Islet precursor cell (in vitro differentiated cells): Measurements from ENCODE around the gene UGT1A6.

Experiments
- DNase-seq: peaks from one replicate; pipeline ENCODE4 v3.0.0-alpha.2; 2018

UGT1A6 gene

GRCh38 chr2:233772153-233772552 is 79.5 kb downstream of the UGT1A6 start:
- no peak for DNase-seq

- DNase-seq = no peak
Observed at GRCh38 chr2:233772583-233772982, 79.9 kb downstream of the UGT1A6 start.

- DNase-seq = no peak
Observed at GRCh38 chr2:233773854-233774253, 81.2 kb downstream of the UGT1A6 start.

GRCh38 chr2:233775414-233775813 is 82.7 kb downstream of the UGT1A6 start:
- DNase-seq = no peak

GRCh38 chr2:233778030-233778429 is 85.3 kb downstream of the UGT1A6 start, which contains the start of gene MROH2A:
Gene MROH2A, plus strand, starts transcription at chr2:233778330. Its CDS starts 1,029 bp downstream, at chr2:233779359.
- DNase-seq = no peak

- no peak for DNase-seq
Observed at GRCh38 chr2:233779722-233780121, 87.0 kb downstream of the UGT1A6 start.

GRCh38 chr2:233780771-233781170 is 88.1 kb downstream of the UGT1A6 start:
- no peak for DNase-seq

- DNase-seq = no peak
Observed at GRCh38 chr2:233789554-233789953, 96.9 kb downstream of the UGT1A6 start.

- peak; percentile 37 for DNase-seq
Observed at GRCh38 chr2:233791151-233791882, 98.6 kb downstream of the UGT1A6 start.

GRCh38 chr2:233791883-233792329 is 99.2 kb downstream of the UGT1A6 start:
- no peak for DNase-seq

- peak; percentile 34 for DNase-seq
Observed at GRCh38 chr2:233792720-233793119, 100.0 kb downstream of the UGT1A6 start.

- DNase-seq = peak; percentile 29
Observed at GRCh38 chr2:233793465-233794127, 100.9 kb downstream of the UGT1A6 start.

- peak; percentile 35 for DNase-seq
Observed at GRCh38 chr2:233794128-233794658, 101.5 kb downstream of the UGT1A6 start.

- DNase-seq = peak; percentile 45
Observed at GRCh38 chr2:233795735-233796171, 103.1 kb downstream of the UGT1A6 start.

- DNase-seq = no peak
Observed at GRCh38 chr2:233796254-233796653, 103.6 kb downstream of the UGT1A6 start.

- DNase-seq = peak; percentile 40
Observed at GRCh38 chr2:233798335-233799086, 105.8 kb downstream of the UGT1A6 start.

GRCh38 chr2:233799087-233799665 is 106.5 kb downstream of the UGT1A6 start:
- no peak for DNase-seq

- DNase-seq = peak; percentile 40
Observed at GRCh38 chr2:233799716-233800115, 107.0 kb downstream of the UGT1A6 start.

GRCh38 chr2:233800208-233800607 is 107.5 kb downstream of the UGT1A6 start:
- no peak for DNase-seq

GRCh38 chr2:233801357-233802131 is 108.9 kb downstream of the UGT1A6 start:
- peak; percentile 44 for DNase-seq

- peak; percentile 38 for DNase-seq
Observed at GRCh38 chr2:233802132-233802815, 109.6 kb downstream of the UGT1A6 start.
